ENCODE results near the gene ATF3.

Gene ATF3

GRCh38 chr1:212608392-212608958 is at the start of gene ATF3:
Gene ATF3 (plus strand): TSS chr1:212608761. CDS start chr1:212615022, 6,261 bp downstream.
- DNase-seq (ENCODE audit: low read depth in 2 of 2) = peak; percentile 63 to 69

- DNase-seq (ENCODE audit: low read depth in 2 of 2) = no peak
Measured at GRCh38 chr1:212559929-212560328, 48.6 kb upstream of the ATF3 start.

DNA sequence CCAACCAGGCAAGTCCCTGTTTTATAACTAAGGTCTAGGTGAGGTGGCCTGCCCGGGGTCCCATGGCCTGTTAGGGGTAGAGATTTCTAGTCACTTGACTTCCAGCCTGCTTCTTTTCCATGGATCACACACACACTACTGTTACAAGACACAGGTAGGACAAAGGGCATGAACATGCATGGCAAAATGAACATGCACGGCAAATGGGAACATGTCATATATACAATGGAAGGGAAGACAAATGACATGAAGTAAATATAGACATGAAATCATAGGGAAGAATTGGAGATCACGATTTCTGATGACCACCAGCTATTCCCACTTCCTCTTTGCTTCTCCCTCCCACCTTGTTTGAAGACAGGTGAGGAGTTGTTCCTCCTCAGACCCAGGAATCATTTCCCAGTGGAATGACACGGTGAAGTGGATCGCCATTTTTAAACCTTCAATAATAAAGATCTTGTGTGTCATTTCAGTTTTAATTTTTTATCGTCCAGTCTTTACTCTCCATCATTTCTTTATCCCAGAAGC is 47.6 kb upstream of the ATF3 start:
- DNase-seq (ENCODE audit: low read depth in 2 of 2) = no peak

GRCh38 chr1:212561501-212561931 is 47.0 kb upstream of the ATF3 start:
- DNase-seq (ENCODE audit: low read depth in 2 of 2) = no peak

- DNase-seq (ENCODE audit: low read depth in 2 of 2) = no peak
Measured at GRCh38 chr1:212562771-212563170, 45.8 kb upstream of the ATF3 start.

- no peak for DNase-seq (ENCODE audit: low read depth in 2 of 2)
Measured at GRCh38 chr1:212565079-212565478, 43.5 kb upstream of the ATF3 start.

DNA sequence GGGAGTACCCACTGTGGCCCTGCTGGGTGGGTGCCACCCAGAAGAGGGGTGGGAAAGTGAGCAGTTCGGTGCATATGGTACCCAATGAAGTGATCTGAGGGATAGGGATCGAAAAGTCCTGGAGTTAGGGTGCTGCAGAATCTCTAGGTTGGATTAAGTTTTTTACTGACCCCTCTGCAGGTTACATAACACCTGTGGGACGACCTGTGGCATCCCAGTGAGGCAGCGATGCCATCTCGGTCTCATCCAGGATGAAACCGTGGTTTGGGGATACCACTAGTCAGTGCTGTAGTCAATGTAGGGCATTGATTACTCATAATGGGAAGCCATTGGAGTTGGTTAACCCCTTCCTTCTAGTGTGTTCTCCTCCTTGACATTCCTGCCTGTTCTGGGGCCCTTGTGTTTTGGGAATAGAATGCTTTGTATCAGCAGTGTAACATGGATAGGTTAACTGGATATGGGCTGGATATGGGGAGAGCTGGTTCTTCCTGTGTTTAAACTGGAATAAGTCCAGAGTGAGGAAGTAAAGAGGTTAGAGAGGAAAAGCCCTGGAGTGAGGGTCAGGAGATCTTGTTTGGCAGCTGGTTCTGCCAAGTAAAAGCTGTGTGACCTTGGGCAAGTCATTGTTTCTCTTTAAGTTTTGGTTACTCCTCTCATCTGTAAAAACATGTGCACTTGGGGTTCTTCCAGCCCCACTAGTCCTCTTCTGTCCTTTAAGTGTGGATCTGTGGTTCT is 42.8 kb upstream of the ATF3 start:
- DNase-seq (ENCODE audit: low read depth in 2 of 2) = no peak

- DNase-seq (ENCODE audit: low read depth in 2 of 2) = peak in 1 of 2 donors; percentile 32
Measured at GRCh38 chr1:212566522-212567479, 41.8 kb upstream of the ATF3 start.

- DNase-seq (ENCODE audit: low read depth in 2 of 2) = no peak
Measured at GRCh38 chr1:212567638-212568037, 40.9 kb upstream of the ATF3 start.

DNA sequence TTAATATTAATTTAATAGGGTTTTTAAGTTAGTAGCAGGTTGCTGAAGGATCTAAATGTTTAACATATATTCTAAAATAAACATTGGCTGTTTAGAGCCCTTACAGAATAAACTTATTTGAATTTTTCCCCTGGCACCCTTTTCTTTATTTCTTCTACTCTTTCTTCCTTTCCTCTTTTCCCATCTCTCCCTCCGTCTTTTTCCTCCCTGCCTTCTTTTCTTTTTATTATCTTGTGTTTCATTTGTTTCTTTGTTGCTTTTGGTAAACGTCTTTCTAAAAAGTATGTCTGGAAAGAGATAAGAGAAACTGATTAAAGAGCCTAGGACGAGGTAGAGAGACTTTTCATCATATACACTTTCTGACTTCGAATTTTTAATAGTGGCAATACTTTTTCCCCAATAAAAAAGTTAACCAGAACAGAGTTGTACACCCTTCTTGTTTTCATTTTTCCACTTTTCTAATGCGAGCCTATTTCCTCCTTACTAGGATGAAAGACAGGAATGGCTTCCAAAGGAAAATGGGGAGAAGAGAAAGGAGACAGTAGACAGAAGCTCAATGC is 39.5 kb upstream of the ATF3 start:
- DNase-seq (ENCODE audit: low read depth in 2 of 2) = no peak

GRCh38 chr1:212574732-212575131 is 33.8 kb upstream of the ATF3 start:
- no peak for DNase-seq (ENCODE audit: low read depth in 2 of 2)

GRCh38 chr1:212575333-212575732 is 33.2 kb upstream of the ATF3 start:
- no peak for DNase-seq (ENCODE audit: low read depth in 2 of 2)

- no peak for DNase-seq (ENCODE audit: low read depth in 2 of 2)
Measured at GRCh38 chr1:212578041-212578440, 30.5 kb upstream of the ATF3 start.

- DNase-seq (ENCODE audit: low read depth in 2 of 2) = no peak
Measured at GRCh38 chr1:212581034-212581433, 27.5 kb upstream of the ATF3 start.

GRCh38 chr1:212582291-212582690 is 26.3 kb upstream of the ATF3 start:
- no peak for DNase-seq (ENCODE audit: low read depth in 2 of 2)

- no peak for DNase-seq (ENCODE audit: low read depth in 2 of 2)
Measured at GRCh38 chr1:212582808-212583615, 25.5 kb upstream of the ATF3 start.

- no peak for DNase-seq (ENCODE audit: low read depth in 2 of 2)
Measured at GRCh38 chr1:212583643-212584042, 24.9 kb upstream of the ATF3 start.

- no peak for DNase-seq (ENCODE audit: low read depth in 2 of 2)
Measured at GRCh38 chr1:212584092-212584886, 24.3 kb upstream of the ATF3 start.

- no peak for DNase-seq (ENCODE audit: low read depth in 2 of 2)
Measured at GRCh38 chr1:212585210-212585609, 23.4 kb upstream of the ATF3 start.
